Body of pancreas (tissue), 4 donors: ENCODE measurements around the gene KRT80.

Experiments
- CTCF ChIP-seq, 7 experiments: fragments of 450-650 bp in 4 of 7; fragments of 200-600 bp in 3 of 7; sonication (generic) in 3 of 7; IDR thresholded peaks; one replicate each; pipeline ENCODE4 v1.5.1; 2016 to 2019; ENCODE audit warnings: antibody characterized with exemption in 7 of 7
- POLR2A ChIP-seq, 3 donors: fragments of 450-650 bp; IDR thresholded peaks; one replicate each; pipeline ENCODE4 v1.6.1; 2016; ENCODE audit warnings: antibody characterized with exemption in 3 of 3, mild to moderate bottlenecking in 2 of 3

GRCh38 chr12:52188658-52189057 is 3.2 kb downstream of the KRT80 start:
- TF ChIP-seq CTCF (IDR thresholded peaks at IDR 0.05) (no peak), POLR2A (IDR thresholded peaks at IDR 0.05) (no peak)
